DMS 273 treated with DMSO at 0.1 percent for 48 hours (cell line): Measurements from ENCODE around the gene ATG2B.

Experiments used
- DNase-seq: peaks from one replicate; lab custom pipeline; 2025; lab: John Stamatoyannopoulos, UW

ATG2B gene

DNA sequence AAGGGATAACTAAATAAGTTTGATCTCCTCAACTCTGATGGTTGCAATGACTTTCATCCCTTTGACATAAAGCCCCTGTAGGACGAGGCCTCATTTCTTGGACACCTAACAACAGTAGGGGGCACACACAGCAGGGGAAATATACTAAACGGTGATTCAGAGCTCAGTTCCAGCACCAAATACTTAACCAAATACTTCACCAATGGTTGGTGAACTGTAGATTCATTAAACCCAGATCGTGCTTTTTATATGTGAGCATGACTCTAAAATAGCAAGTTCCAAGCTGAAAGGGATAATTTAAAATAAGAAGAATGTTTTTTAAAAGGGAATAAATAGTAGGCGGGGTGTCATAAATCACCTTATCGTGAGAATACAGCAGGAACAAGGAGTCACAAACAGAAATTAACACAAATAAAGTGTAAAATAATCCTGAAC is 53.2 kb downstream of the ATG2B start:
- DNase-seq: no peak

- DNase-seq: no peak
Observed at GRCh38 chr14:96309133-96309895, 53.8 kb downstream of the ATG2B start.

GRCh38 chr14:96307434-96307833 is 55.7 kb downstream of the ATG2B start:
- no peak for DNase-seq

- no peak for DNase-seq
Observed at GRCh38 chr14:96304956-96305355, 58.2 kb downstream of the ATG2B start.

- no peak for DNase-seq
Observed at GRCh38 chr14:96303981-96304380, 59.2 kb downstream of the ATG2B start.

GRCh38 chr14:96299441-96299840 is 63.7 kb downstream of the ATG2B start:
- no peak for DNase-seq

GRCh38 chr14:96297997-96298515 is 65.1 kb downstream of the ATG2B start:
- no peak for DNase-seq

- no peak for DNase-seq
Observed at GRCh38 chr14:96297000-96297399, 66.1 kb downstream of the ATG2B start.

- no peak for DNase-seq
Observed at GRCh38 chr14:96294246-96294645, 68.9 kb downstream of the ATG2B start.

- DNase-seq: no peak
Observed at GRCh38 chr14:96287856-96288255, 75.3 kb downstream of the ATG2B start.

- DNase-seq: no peak
Observed at GRCh38 chr14:96286251-96286650, 76.9 kb downstream of the ATG2B start.

DNA sequence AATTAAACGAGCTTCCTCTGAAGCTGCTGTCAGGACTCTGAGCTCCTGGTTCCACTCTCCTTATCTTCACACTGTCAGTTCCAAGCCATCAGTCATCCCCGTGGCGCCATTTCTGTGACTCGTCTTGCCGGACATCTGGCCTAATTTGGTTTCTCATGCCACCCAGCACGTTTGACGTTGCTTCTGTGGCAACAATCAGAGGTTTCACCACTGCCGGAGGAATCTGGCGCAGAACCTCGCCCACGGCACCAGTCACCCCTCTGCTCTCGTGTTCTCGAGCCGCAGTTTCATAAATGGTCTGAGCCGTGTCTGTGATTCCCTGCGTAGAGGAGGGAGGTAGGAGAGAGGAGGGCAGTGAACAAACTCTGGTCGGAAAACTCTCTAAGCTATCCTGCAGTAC is 77.5 kb downstream of the ATG2B start:
- no peak for DNase-seq

GRCh38 chr14:96284430-96284829 is 78.7 kb downstream of the ATG2B start:
- no peak for DNase-seq

DNA sequence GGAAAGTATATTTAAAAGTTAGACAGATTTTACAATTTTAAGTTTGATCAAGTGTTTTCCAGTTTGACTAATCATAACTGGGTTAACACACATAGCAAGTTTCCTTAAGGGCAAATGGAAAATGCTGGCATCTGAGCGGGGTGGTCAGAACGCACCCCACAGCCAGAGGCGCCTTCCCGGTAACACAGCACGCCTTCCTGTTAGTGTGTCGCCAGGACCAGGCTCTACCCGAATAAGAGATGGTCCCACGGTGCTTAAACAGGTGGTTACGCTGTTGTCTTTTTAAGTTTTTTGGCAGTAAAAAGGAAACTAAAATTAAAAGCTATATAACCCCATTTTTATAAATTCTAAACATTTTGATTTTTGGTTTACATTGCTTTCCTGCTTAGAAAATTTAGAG is 79.1 kb downstream of the ATG2B start:
- DNase-seq: no peak

- no peak for DNase-seq
Observed at GRCh38 chr14:96281486-96281885, 81.7 kb downstream of the ATG2B start.

DNA sequence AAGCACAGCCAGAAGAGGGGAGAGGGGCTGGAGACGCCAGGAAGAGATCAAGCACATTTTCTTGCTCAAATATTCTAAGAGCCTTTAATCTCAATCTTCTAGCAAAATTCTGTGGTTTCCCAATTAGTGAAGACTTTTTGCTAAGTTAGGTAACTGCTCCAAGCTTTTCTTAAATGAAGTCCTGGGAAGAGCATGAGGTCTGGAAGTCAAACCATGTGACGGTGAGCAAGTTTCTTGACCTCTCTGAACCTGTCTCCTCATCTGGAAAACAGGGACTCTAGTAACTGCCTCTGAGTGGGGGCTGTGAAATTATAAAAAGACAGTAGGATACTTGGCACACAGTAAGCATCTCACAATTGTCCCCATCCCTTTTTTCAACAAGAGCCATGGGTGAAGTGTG is 83.0 kb downstream of the ATG2B start:
- no peak for DNase-seq

DNA sequence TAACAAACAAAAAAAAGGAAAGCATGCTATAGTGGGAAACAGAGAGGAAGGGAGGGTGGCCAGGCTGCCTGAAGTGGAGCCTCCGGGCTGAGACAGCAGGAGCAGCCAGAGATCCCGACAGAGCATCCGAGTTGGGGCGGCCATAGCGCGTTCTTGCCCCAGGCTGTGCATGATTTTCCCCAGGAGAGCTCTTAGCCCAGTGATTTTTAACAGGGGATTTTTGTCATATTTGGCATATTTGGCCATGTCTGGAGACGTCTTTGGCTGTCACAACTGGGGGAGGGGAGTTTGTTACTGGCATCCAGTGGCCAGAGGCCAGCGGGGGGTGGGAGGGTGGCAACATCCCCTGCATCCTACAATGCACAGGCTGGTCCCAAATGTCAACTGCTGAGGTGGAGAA is 83.6 kb downstream of the ATG2B start:
- no peak for DNase-seq

- DNase-seq: no peak
Observed at GRCh38 chr14:96277890-96278289, 85.3 kb downstream of the ATG2B start.

DNA sequence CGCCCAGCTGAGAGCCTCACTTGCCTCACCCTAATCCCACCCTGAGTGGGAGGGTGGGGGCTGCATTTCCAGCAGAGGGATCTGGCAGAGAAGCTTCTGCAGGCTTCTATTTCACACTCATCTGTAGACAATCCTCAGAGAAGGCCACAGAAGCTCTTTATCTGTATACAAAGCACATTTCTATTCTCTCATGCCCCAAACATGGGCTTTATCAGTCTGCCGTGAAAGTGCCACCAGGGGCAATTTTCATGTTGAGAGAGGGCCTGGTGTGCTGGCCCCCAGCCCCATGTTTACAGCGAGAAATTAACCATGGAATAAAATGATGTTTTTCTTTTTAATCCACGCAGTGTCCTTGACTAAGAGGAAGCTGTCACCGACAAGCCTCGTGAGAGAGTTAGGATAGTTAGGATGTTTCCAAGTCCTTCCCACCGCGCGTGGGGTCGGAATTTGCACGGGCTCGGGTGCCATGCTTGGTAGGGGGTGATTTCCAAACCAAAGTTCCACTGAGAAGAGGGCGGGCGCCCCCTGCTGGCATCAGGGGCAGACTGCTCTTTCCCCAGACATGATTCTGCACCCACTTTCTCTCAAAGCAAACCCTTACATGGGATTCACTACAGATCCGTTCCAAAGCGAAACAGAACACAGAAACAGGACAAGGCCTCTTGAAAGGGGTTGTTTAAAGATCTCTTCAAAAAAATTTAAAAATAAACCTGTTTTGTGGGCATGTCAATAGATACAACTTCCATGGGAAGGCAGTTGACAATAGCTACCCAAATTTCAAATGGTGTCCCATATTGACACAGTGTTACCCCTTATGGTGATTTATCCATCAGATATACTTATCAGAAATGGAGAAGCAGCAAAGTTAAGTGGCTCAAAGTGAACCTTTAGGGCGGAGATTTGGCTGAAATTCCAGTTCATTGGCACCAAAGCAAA is 87.7 kb downstream of the ATG2B start:
- peak; percentile 15 for DNase-seq

GRCh38 chr14:96274543-96274942 is 88.6 kb downstream of the ATG2B start:
- DNase-seq: no peak

DNA sequence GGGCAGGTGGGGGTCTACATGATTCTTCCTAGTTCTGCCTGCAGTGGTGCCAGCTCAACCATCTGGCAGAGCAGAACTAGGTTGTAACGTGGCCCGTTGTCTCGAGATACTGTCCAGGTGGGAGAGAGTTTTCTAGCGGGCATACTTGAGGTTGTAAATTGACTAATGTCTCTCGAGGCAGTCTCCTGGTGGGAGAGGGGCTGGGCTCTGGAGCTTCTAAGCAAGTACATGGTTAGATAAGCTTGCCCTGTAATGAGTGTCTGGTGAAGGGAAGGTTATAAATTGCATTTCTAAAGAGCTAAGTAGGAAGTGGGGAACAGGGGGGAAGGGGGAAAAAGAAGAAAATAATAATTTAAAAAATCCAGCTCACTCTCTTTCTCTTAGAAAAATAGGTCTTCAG is 89.0 kb downstream of the ATG2B start:
- DNase-seq: no peak

DNA sequence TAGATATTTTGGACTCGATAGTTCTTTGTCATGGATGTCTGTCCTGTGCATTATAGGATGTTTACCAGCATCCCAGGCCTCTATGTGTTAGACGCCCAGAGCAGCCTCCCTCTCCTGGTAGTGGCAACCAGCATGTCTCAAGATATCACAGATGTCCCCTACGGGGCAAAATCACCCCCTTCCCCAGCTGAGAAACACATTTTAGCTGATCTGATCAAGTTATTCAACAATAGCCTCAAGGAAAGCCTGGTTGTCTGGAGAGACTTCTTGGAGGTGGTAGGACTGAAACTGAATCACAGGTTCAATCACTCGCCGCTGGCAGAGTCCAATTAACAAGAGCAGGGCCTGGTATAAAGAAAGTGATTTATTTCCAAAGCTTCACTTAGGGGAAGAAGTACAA is 89.5 kb downstream of the ATG2B start:
- DNase-seq: no peak
